HT-29 (cell line): ENCODE results near the gene CYP24A1. TPM values are rescaled to one million over a fixed set of nuclear protein-coding genes. Genes with fewer than 3 reads are reported as not detected.
A peak's percentile ranks its signal among the peaks of the same experiment; 100 is the strongest.

Experiments
- DNase-seq: peaks from one replicate; pipeline ENCODE4 v3.0.0-alpha.2; 2015; ENCODE audit warnings: low spot score
- total RNA-seq: library from RNA; depleted of rRNA; stranded (reverse); fragments of >200 nt; shearing (Covaris generic); gene quantifications from 2 replicates; pipeline ENCODE4 v1.2.3, GENCODE V29; 2014; rRNA removed

CYP24A1 gene
- total RNA-seq, 1 experiment from 2014 or later, result 1.9 TPM

DNA sequence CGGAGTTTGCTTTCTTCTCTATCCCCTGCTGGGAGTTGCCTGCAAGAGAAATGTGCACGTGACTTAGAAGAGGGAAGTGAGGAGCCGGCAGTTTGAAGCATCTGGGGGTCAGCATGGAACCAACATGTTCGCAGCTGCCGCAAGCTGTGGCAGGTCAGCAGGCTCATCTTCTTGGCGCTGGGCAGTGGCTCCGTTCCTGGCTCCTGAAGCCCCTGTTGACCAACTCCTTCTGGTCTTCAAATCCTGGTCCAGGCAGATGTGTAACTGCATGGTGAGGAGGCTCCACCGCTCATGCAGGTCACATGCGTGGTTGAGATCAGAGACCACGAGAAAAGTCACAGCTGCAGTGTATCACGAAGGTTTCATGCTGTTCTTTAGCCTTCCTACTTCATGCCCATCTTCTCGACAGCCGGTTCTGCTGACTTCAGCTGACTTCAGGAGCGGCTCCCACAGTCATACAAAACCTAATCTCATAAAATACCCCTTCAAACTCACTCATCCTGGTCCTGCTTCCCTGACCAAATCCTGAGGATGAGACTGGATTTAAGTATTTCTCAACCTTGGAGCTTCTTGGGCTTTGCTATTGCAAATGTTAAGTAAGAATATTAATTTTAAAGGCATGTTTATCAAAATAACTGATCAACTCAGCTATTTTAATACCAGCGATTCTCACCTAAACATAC lies 58.5 kb downstream of the CYP24A1 start:
- no peak for DNase-seq

GRCh38 chr20:54114109-54114508 lies 59.7 kb downstream of the CYP24A1 start:
- DNase-seq, result no peak

DNA sequence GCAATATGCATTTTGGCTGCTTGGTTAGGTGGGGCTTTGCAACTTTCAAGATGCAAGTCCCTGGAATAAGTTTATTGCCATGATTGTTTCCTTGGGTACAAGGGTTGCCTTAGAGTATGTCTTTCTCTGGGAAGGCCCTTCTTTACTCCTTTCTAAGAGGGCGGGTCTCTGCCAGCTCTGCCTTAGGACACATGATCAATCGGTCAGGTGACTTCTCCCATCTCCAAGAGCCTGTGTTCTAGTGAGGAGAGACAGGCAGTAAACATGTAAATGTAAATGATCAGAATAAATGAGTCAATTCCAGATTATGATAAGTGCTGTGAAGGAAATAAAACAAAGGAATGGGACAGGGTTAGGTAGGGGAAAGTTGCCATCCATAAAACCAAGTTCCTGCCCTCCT lies 60.2 kb downstream of the CYP24A1 start:
- peak; percentile 52 for DNase-seq

GRCh38 chr20:54112221-54112884 lies 61.4 kb downstream of the CYP24A1 start:
- no peak for DNase-seq

DNA sequence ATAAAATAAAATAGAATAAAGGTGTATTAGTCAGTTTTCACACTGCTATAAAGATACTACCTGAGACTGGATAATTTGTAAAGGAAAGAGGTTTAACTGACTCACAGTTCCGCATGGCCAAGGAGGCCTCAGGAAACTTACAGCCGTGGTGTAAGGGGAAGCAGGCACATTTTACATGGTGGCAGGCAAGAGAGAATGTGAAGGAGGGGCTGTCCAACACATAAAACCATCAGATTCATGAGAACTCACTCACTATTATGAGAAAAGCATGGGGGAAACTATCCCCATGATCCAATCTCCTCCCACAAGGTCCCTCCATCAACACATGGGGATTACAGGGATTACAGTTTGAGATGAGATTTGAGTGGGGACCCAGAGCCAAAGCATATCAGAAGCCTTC lies 62.3 kb downstream of the CYP24A1 start:
- no peak for DNase-seq

GRCh38 chr20:54110457-54110856 lies 63.3 kb downstream of the CYP24A1 start:
- DNase-seq, result no peak

GRCh38 chr20:54110041-54110440 lies 63.7 kb downstream of the CYP24A1 start:
- DNase-seq, result no peak

GRCh38 chr20:54108817-54109216 lies 65.0 kb downstream of the CYP24A1 start:
- no peak for DNase-seq

DNA sequence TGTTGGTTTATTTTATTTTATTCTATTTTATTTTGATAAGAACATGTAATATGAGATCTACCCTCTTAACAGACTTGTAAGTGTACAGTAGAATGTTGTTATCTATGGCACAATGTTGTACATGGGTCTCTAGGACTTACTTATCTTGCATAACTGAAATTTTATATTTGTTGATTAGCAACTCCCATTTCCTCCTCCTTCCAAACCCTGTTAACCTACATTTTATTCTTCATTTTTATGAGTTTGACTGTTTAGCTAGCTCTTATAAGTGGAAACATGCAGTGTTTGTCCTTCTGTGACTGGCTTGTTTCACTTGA lies 65.5 kb downstream of the CYP24A1 start:
- DNase-seq, result peak; percentile 74

DNA sequence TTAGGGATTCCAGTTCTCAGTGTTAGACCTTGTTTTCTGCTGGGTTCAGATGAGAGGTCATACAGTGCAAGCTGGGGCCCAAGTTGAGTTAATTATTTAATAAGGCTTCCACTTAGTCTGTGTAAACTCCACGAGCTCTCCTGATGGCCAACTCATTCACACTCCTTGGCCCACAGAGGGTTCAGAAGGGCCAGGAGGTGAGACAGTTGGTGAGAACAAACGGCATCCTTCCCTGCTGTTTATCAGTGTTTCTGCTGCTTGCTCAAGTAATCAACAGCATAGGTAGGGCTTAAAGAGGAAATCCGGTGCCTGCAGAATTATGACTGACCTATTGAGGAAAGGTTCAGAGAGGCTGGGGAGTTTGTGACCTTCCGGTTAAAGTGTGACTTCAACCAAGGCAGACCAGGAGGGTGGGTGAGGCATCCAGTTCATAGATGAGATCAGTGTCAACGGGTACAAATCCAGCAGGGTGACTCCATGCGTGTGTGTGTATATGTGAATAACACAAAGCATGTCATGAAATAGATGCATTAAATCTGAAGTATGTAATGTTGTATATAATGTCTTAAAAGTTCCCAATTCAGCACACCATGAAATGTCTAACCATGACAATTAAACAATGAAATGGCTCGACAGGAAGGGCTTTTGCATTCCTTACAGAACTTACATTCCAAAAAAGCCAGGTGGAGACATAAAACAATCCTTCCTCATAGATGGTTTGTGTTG lies 66.0 kb downstream of the CYP24A1 start:
- DNase-seq, result peak; percentile 87

DNA sequence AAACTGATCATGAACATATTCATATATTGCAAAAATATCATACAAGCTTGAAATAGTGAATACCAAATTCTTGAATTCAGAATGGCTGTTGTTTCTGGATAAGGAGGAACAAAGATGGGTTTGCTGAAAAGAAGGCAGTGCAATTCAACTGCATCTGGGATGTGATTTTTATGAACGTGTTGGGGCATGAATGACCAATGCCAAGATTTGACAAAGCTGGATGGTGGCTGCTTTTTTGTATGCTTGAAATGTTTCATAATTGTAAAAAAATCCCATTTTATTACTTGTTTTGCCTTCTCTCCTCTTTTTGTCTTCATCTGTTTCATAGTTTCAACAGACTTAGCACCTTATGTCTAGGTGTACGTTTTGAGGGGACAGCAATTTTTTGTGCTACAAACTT lies 66.6 kb downstream of the CYP24A1 start:
- no peak for DNase-seq

- DNase-seq, result no peak
These were observed 67.6 kb downstream of the CYP24A1 start for GRCh38 chr20:54106162-54106561.

DNA sequence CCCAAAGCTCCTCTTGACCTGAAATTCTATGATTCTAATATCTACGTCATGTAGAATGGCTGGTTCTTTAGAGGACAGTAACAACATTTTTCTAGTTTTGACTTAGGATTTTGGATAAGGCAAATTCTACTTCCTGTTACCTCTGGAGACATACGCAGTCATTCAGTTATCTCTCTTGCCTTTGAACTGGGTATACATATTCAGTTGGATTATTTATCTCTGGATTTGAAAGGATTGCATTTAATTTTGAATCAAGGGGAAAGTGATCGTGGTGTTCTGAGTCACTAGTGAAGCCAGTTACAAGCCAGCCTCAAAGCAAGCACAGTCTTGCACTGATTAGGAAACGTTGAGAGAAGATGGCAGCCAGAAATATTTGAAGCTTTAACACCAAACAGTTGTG lies 68.1 kb downstream of the CYP24A1 start:
- no peak for DNase-seq

DNA sequence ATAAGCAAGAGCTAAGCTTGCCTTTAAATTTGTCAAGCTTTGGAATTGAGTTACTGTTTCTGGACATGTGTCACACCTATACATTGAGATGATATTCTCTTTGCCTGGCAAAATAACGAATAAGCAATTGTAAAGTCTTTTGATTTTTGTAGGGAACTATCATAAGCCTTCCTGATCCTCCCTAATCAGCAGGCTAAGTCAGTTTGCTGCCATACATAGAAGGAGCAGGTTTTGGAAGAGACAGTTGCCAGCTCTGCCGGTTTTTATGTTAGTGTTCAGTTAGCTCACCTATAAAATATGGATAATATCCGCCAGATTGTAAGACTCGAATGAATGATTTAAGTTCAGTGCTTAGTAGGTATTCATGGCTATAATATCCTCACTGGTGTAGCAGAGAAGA lies 69.0 kb downstream of the CYP24A1 start:
- DNase-seq, result no peak

DNA sequence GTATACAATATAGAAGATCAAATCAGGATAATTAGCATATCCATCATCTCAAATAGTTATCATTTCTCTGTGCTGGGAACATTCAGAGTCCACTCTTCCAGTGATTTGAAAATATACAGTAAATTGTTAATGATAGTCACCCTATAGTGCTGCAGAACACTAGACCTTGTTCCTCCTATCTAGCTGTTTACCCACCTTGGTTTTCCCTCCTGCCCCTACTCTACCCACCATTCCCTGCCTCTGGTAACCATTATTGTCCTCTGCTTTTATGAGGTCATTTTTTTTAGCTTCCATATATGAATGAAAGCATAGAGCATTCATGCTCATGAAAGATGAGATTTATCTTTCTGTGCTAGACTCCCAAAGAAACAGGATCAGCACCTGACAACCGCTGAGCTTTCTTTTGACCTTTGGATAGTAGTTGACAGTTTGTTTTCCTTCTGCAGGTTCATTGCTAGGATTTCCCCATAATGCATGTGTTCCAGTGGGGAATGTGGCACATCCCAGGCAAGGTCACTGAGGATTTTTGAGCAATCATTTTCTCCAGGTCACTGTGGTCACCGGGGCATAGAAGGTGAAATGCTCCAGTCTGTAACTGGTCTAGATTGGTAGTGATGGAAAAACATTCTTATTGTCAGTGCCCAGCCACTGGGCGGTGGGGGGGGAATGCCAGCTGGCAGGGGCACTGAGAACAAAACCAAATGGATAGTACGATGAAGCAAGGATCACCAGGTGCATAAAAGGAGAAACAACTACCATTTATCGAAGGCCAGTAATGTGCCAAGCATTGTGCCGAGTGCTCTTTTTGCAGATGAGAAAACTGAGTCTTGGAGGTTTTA lies 69.8 kb downstream of the CYP24A1 start:
- DNase-seq, result no peak

Other genes starting within 250 kb of the CYP24A1 start
- 39.5 and 42.4 TPM in 2 replicates for gene BCAS1, start 103.4 kb downstream of the CYP24A1 start, total RNA-seq
- 26.8 and 27.9 TPM in 2 replicates for gene PFDN4, start 34.1 kb upstream of the CYP24A1 start, total RNA-seq